CD4-positive, alpha-beta T cell treated with Interleukin-2 at 100 ng/mL for 4 hours (primary cell): ENCODE data around the gene TENT4A.

Experiments used
- DNase-seq: peaks from one replicate; pipeline ENCODE4 v3.0.0-alpha.2; 2020; ENCODE audit warnings: low spot score

TENT4A gene

DNA sequence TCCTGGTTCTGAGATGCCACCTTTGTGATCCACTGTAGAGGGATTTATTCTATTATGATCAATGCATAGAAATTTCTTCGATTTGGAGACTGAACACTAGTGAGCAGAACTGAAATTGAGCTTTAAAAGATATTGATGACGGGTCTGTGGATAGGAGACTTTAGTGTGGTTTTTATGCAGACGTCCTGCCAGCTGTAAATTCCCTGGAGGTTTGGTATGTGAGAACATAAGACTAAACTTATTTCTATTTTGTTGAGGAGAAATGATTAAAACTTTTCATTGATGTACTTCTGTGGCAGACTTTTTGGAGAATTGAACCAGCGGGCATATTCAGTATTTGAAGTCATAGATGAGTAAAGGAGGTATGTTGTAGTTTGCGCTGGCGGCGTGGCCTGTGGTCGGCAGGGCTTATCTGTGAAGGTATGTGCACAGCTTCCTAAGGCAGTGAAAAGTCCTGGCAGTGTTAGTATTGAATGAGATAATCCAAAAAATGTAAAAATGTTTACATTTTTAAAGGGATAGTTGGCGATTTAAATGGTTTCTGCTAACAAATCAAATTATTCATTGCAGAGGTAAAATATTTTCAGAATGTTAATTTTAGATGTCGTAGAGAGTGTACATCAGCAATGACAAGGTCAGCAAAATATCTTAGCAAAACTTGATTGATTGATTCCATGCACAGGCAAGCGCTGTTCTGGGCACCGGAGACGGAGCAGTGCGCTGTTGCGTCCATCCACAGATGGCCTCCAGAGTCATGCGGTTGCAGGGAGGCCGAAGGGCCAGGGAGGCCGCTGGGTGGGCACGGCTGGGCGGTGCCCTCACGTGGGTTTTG is 20.4 kb downstream of the TENT4A start:
- no peak for DNase-seq

DNA sequence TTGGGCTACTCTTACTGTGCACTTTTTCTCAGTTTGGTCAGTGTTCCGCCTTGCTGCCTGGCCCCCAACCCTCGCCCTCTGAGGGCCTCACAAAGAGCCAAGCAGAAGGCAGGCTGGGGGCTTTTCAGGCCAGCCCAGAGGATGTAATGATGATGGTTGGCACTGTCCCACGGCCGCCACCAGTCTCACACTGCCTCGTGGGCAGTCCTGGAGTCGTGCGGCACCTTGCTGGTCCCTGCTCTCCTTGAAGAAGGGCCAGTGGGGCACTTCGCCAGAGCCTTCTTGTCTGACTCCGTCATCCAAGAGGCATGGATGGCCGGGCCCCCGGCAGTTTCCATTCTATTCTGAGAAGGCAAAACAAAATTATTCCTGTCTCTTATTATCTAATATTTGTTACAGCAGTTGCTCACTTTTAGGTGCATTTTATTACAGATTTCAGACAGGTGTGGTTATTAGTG is 21.0 kb downstream of the TENT4A start:
- no peak for DNase-seq

DNA sequence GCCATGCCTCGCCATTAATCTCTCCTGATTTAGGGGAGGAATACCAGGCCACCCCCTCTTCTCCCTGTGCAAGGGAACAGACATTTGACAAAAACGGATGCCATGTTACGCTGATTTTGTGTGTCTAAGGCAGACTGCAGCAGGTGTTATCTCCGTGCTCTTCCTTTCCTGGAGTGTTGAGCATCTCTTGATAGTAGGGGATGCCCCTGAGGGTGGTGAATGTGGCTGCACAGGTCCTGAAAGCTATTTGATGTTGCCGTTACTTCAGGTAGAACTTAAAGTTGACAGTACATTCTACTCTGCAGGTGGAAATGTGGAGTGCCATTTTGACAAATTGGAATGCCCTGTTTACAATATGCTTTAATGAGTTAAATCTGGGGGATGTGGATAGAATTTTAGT is 21.5 kb downstream of the TENT4A start:
- DNase-seq = no peak

DNA sequence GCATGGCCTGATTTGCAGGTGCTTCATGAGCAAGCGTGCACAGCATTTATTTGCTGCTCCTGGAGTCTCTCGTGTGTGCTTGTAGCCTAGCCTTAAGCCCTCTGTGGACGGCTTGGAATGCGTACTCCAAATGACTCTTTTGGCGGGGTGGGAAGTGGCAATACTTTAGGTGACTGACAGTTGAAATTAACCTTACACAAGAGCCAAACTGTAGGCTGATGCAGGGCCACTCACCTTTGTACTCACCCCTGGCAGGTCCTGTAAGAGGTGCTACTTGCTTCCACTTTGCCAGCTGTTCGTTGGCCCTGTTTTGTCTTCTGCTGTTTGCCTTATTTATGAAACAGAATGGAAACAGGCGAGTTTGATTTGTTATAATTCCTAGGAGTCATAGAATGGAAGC is 22.9 kb downstream of the TENT4A start:
- no peak for DNase-seq

DNA sequence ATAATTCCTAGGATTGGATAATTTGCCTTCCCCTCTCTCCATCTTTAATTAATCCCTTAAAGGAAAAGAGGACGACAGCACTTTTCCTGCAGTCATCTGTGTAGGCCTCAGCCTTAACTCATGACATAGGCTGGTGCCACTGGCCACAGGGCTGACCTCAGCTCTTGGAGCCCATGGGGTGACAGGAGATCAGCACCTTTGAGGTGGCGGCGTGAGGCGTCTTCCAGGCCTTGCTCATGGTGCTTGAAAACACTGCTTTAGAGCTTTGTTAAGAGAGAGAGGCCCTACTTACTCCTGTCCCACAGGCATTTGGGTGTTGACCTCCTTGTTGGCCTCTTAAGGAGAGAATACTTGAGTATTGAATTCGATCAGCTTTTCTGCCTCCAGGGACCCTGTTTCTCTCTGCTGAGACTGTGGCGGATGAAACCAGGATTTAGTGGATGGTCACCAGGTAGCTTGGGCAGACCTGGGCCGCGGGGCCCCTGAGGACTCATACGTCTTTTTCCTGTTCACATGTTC is 23.4 kb downstream of the TENT4A start:
- no peak for DNase-seq

DNA sequence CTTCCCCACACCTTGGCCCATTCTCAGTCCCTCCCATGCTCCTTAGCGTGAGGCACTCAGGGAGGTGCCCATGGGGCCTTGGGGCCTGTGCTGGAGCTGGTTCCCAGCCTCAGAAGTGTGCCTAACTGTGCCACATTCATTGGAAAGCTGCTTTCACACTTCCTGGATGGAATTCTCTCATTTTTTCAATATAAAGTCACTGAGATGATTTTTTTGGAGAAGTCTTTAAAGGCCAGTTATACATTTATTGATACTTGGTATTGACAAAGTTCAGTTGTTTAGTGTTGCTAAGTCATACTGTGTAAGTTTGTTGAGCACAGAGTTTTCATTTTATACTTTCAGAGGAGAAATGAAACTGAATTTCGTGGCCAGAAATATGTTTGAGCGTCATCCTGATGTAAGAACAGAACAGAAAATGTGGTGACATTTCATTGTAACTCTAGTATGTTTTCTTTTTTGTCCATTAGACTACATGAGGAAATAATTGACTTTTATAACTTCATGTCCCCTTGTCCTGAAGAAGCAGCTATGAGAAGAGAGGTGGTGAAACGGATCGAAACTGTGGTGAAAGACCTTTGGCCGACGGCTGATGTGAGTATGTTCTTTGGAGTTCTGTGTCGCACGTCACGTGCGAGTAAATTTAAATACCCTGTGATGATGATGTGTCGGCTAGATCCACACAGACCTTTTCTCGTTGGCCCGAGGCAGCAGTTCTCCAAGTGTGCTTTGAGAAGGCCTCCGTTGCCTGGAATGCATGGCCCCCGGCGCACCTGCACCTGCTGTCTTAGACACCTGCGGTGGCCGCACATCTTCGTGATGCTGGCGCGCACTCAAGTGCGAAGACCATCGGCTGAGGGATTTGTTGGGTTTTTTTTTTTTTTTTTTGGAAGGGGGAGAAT is 24.1 kb downstream of the TENT4A start:
- no peak for DNase-seq

DNA sequence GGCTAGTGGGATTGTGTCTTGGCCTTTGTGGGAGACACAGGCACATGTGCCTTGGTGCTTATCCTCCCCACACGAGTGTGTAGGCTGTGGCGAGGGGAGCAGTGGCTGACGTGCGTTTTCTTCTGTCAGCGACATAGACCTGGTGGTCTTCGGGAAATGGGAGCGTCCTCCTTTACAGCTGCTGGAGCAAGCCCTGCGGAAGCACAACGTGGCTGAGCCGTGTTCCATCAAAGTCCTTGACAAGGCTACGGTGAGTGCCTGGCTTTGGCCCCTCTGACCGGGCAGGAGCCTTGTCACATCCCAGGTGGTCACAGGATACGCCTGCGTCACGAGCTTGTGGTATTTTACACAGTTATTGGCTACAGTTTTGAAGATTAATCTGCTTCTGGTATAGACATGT is 26.4 kb downstream of the TENT4A start:
- no peak for DNase-seq

DNA sequence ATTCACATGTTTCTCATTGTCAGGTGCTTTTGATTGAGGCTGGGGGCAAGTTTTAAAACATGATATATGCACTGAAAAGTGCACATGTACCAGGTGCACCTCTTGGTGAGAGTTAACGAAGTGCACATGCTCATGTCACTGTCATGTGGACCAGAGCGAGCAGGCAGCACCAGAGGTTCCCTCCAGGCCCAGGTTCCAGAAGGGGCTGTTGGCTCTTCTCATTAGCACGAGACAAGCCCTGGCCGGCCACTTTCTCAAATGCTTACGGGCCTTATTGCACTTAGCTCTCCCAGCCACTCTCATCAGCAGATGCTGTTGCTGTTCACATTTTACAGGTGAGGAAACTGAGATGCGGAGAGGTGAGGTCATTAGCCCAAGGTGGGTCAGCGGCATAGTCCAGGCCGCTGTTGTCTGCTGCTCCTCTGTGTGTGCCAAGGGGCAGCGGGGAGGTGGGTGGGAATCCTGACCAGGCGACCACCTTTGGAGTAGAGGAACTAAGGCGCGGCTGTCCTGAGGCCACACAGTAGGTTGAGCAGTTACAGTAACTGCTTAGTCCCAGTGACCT is 27.4 kb downstream of the TENT4A start:
- DNase-seq = no peak

DNA sequence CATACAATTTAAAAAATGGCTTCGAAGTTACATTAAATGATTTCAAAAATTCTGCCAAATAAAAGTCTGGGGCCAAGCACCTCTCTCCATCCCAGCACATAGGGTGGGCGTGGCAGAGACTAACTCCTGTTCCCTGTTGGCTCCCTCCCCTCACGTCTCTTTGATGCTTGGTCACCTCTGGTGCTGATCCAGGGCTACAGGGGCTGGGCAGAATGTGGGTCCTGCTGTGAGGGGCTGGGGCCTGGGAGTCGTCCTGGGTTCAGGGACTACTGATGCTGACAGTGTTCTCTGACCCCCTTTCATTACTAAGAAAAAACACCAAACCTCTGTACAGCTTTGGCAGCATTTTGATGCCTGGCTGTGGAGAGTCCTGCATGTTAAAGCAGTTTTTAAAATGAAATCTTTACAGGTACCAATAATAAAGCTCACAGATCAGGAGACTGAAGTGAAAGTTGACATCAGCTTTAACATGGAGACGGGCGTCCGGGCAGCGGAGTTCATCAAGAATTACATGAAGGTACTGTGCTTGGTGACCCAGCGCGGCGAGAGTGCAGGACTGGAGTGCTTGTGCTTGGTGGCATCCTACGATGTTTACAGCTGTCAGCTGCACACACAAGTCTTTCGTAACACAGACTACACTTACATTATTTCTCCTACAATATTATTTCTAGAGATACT is 29.0 kb downstream of the TENT4A start:
- DNase-seq = no peak

DNA sequence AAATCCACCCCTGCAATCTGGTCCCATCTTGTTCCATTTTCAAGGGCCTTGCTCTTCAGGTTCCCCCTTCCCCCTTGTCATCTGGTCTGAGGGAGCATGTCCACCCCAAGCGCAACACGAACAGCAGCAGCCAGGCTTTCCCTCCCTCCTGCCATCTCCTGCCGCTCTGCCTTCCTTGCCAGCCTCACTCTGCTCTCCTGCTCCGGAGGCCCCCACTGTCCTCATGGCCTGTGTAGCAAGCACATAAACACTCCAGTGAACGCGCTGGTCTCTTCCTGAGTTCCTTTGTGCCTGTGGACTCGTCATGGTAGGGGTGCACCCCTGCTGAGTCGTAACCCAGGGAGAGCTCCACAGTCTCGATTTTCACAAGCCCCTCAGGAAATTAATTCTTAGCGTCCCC is 29.9 kb downstream of the TENT4A start:
- DNase-seq = no peak

DNA sequence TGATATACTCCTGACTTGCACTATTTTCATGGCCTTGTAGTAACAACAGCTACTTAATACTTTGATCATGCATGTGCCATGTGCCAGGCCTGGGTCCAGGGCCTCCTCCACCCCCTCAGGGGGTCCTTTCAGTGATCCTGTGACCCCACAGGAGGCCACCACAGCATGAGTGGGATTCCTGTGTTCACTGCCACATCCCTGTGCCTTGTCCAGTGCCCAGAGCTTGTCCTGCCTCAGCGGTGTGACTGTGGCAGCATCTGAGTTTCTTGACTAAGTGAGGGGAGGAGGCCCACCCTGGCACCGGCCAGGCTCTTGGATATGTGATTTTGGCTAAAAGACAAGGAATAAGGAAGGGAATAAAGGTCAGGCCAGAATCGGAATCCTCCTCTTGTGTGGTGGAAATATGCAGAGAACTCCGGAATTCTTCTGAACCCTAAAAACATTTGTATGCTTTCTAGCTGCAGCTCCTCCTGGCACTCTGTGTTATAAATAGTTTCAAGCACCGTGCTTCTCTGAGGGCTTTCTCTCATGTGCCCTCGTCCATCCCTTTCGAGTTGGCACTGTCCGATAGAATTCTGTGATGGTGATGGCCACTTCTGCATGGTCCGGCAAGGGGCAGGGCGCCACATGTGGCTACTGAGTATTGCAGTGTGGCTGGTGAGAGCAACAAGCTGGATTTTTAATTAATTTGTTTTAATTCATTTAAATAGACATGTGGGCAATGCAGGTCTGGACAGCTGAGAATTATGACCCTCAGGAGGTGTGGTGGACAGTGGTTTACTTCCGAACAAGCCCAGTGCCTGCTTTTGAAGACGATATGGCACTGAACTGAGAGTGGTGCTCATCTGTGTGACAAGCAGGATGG is 31.8 kb downstream of the TENT4A start:
- no peak for DNase-seq

DNA sequence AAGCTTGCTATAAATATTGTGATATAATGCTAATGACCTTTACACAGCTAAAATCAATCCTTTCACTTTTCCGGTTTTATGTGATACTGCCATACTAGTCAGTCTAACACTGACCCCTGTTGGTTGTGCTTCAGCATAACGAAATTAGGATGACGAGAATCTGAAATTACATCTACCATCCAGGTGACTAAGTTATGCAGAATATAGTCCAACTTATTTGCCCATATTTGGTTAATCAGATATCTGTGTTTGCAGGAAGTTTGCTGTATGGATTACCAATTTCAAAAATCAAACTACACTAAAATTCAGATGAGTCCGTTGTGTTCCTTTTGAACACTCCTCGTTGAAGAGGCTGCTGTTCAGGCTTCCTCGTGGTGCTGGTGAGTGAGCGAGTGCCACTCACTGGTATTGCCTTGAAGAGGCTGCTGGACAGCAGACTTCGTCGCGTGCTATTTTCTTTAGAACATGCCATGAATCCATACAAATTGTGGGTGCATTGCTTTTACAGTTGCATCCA is 32.5 kb downstream of the TENT4A start:
- DNase-seq = peak; percentile 64

DNA sequence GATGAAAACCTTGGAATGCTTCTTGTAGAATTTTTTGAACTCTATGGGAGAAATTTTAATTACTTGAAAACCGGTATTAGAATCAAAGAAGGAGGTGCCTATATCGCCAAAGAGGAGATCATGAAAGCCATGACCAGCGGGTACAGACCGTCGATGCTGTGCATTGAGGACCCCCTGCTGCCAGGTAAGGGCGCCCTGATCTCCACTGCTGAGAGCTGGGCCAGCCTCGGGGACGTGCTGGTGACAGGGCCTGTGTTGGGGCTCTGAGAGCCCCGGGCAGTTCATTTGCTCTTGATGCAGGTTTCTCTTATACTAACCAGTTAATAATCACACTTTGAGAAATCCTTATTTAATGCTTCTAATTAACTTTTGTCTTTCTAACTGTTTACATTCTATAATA is 33.0 kb downstream of the TENT4A start:
- DNase-seq = no peak

DNA sequence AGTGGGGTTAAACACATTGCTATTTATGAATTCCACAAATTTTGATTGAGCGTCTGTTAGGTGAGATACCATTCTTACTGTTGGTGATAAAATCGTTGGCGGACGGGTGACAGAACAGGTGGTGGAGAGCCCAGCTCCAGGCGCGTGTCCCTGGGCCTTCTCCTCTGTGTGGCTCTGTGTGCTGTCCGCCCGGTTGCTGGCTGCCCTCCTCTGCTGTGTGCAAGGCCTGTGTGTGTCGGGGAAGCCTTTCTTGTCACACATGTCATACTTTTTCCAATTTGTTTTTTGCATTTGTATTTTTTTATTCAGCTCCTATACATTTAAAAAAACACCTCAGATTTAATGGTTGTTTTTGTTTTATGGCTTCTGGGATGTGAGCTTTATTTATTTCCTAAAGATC is 33.9 kb downstream of the TENT4A start:
- DNase-seq = no peak

DNA sequence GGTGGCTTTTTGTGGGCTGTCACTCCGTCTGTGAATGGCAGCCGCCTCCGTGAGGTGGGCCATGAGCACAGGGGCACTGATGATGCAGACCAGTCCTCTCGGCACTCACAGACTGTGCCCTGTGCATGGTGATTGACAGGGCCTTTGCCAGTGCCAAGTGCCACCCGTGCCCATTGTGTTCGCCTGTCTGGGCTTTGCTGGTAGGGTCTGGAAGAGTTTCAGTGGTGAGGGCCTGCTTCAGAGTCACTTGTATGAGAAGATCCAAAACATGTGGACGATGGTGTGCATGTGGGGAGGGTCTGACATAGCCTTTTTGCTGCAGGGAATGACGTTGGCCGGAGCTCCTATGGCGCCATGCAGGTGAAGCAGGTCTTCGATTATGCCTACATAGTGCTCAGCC is 34.9 kb downstream of the TENT4A start:
- no peak for DNase-seq

DNA sequence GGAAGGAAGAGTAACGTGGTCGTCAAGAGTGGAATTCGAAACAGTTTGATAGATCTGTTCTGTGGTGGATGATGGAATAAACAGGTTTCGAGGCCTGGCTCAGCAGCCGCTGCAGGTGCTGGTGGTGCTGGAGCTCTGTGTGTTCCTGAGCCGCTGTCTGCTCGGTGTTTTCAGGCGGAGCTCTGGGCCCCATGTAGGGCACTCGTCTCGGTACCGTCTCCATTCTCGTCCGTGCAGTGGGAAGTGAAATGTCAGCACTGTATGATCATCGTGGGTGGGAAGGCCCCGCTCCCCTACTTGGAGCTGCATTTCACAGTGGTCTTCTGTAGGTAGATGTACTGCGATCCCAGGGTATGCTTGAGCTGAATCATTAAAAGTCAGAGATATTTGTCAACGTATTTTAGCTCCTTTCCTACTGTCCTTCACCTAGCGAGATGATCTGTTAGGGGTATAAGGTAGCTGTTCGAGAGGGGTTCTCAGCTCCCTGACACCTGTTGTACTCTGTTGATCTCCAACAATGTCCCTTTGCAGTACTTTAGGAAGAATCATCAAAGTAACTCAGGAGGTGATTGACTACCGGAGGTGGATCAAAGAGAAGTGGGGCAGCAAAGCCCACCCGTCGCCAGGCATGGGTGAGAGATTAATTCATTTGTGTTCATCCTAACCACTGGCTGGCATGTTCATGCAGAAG is 35.9 kb downstream of the TENT4A start:
- no peak for DNase-seq

DNA sequence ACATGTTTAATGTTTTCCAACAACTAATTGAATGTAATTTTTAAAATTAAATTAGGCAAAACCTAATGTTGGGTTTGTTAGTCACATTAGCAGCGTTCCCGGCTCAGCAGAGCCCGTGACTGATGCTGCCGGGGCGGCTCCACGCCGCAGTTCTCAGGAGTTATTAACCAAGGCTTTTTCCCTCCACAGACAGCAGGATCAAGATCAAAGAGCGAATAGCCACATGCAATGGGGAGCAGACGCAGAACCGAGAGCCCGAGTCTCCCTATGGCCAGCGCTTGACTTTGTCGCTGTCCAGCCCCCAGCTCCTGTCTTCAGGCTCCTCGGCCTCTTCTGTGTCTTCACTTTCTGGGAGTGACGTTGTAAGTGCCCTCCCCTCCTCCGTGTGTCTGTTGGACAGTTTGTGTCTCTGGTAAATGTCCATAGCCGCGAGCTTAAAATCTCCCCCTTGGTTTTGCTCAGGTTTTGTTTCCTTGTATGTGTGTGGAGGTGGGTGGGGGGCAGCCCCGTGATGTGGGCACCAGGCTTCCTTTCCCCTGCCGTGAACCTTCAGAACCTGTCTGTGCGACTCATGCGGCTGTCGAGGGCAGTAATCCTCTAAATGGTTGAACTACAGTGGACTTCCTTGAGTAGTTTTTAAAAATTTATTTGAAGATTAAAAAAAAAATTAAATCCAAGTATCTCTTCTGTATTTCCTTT is 37.1 kb downstream of the TENT4A start:
- no peak for DNase-seq

DNA sequence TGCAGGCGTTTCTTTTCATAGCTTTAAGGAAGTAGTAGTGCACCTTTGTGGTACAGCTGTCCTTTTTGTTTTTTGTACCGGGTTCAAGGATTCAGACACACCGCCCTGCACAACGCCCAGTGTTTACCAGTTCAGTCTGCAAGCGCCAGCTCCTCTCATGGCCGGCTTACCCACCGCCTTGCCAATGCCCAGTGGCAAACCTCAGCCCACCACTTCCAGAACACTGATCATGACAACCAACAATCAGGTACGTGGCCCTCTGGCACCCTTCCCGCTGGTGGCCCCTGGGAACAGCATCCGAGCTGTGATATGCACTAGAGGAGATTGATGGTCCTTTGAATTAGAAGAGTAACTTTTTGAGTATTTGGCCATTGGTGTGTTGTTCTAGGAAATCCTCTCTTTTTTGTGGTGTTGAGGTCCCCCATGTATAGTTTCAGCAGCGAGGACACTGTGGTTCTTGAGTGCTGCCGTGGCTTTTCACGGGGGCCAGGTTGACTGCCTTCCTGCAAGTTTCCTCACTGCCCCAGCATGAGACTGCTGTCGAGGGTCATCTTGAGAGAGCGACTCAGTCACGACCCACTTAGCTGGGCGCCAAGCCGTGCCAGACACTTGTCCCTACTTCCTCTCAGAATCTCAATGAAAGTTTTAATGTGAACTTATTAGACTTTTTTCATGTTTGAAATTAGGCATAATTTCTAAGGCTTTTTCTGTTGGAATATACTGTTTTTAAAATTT is 37.9 kb downstream of the TENT4A start:
- no peak for DNase-seq

DNA sequence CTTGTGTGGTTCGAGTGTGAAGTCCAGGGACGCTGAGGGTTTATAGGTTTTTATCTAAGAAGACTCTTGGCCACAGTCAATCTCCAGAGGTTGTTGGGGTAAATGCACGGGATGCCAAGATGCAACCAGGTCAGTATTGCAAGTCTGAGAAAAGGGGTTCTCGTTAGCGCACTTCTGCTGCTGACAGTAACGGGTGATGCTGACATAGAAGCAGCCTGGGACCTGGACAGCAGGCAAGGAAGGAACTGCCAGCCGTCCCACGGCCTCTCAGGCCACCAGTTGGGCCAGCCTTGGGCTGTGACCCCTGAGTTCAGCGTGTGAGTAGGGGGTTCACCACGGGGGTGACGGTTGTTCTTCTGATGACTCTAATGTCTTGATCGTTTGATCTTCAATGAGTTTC is 39.0 kb downstream of the TENT4A start:
- no peak for DNase-seq
